Activated CD4-positive, CD25-positive, alpha-beta regulatory T cell treated with anti-CD3 and anti-CD28 coated beads, Interleukin-2, amount 50 U/mL, for 72 hours (primary cell): Measurements from ENCODE around the gene ZNF446.
"Not testable (repeated sequence)": the region's sequence is repeated elsewhere in the genome, so short reads cannot be mapped to it uniquely, and the experiment has no call there.

Experiments
- DNase-seq: peaks from one replicate; pipeline ENCODE4 v3.0.0; 2021

ZNF446 gene

DNA sequence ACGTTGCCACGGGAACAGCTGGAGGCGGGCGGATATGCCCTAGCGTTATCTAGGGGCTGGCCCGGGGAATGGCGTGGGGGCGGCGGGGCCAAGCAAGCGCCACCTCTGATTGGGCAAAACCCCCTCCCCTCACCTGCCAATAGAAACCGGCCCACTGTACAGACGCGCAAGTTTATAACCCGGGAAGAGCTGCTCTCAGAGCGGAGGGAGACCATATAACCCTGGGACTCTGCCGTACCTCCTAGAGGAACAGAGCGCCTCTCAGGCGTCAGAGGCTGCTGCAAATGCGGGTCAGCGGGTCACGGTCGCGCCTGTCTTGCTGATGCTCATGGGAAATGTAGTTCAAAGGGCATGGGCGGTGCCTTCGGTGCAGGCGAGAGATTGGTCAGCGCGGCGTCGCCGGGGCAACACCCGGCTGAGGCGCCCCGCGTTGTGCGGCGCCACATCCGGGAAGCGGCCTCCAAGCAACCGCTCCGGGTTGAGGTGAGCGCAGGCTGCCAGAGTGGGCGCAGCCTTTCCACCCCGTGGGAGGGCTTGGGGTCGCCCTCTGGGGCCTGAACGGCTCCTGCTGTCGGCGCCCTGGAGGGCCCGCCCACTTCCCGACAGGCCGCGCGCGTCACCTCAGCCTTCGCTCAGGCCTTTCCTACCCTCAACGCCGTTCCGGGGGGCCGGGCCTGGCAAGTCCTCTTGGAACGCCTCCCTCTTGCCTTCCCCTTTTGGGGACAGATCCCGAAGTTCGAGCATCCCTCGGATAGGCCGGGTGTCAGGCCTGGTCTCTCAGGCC, at the start of gene ZNF446:
TSS of gene ZNF446 (plus strand) at position 639 of the 784 bp plus-strand sequence. CDS start 867 bp downstream, outside the sequence.
- DNase-seq: peak; percentile 91

- DNase-seq: no peak
These were observed 47.5 kb upstream of the ZNF446 start for GRCh38 chr19:58428617-58429016.

GRCh38 chr19:58429745-58430144, 46.4 kb upstream of the ZNF446 start:
- DNase-seq: no peak

GRCh38 chr19:58434217-58434616, 41.9 kb upstream of the ZNF446 start:
- no peak for DNase-seq

GRCh38 chr19:58439576-58440554, 36.3 kb upstream of the ZNF446 start, which contains the start of gene ZNF132:
Gene ZNF132, minus strand, starts transcription at chr19:58440153. Its CDS starts 332 bp downstream, at chr19:58439821.
- DNase-seq: peak; percentile 85

DNA sequence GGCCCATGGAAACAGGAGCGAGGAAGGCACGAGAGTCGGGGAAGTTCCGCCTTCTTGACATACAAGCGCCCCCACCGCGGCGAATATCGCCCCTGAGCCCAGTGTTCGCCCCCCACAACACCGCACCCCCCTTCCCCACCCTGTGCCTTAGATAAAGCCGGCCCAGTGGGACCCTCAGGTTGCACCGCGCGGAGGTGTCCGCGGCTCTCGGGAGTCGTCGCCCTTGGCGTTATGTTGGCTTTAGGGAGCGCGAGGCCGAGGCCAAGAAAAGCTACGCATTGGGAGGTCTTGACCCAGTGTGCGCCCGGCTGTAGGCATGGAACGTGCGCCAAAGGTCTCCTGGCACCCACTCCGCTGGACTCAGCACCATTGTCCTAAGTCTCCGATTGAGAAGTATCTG, 35.6 kb upstream of the ZNF446 start:
- no peak for DNase-seq

GRCh38 chr19:58442986-58443385, 33.2 kb upstream of the ZNF446 start:
- DNase-seq: not testable (repeated sequence)

DNA sequence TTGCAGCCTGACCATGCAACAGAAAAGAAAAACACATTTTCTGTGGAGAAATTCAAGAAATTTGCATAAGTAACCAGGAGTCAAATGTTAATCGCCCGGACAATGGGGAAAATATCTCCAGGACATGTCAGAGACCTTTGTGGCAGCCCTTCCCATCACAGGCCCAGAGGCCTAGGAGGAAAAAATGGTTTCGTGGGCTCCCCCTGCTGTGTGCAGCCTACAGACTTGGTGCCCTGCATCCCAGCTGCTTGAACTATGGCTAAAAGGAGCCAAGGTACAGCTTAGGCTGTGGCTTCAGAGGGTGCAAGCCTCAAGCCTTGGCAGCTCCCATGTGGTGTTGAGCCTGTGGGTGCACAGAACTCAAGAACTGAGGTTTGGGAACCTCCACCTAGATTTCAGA, 27.3 kb upstream of the ZNF446 start:
- DNase-seq: not testable (repeated sequence)

DNA sequence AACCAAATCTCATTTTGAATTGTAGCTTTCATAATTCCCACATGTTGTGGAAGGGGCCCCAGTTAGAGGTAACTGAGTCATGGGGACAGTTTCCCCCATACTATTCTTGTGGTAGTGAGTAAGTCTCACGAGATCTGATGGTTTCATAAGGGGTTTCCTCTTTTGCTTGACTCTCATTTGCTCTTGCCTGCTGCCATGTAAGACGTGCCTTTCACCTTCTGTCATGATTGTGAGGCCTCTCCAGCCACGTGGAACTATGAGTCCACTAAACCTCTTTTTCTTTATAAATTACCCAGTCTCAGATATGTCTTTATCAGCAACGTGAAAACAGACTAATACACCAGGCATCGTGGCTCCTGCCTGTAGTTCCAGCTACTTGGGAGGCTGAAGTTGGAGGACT, 26.2 kb upstream of the ZNF446 start:
- DNase-seq: not testable (repeated sequence)

- DNase-seq: no peak
These were observed 25.2 kb upstream of the ZNF446 start for GRCh38 chr19:58450856-58451357.

GRCh38 chr19:58451358-58452101, 24.6 kb upstream of the ZNF446 start, which contains the start of gene ZNF324B:
Gene ZNF324B, plus strand, starts transcription at chr19:58451622. Its CDS starts 2,080 bp downstream, at chr19:58453702.
- DNase-seq: peak; percentile 95

GRCh38 chr19:58453743-58454142, 22.4 kb upstream of the ZNF446 start:
- DNase-seq: no peak

DNA sequence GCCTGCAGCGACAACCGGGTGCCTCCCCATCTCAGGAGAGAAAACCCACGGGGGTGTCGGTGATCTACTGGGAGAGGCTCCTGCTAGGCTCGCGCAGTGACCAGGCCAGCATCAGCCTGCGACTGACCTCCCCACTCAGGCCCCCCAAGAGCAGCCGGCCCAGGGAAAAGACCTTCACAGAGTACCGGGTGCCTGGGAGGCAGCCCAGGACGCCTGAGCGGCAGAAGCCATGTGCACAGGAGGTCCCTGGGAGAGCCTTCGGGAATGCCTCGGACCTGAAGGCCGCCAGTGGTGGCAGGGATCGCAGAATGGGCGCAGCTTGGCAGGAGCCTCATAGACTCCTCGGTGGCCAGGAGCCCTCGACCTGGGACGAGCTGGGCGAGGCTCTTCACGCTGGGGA, 20.8 kb upstream of the ZNF446 start:
- DNase-seq: no peak

- DNase-seq: no peak
These were observed 20.0 kb upstream of the ZNF446 start for GRCh38 chr19:58456111-58456510.

- no peak for DNase-seq
These were observed 16.1 kb upstream of the ZNF446 start for GRCh38 chr19:58460039-58460438.

DNA sequence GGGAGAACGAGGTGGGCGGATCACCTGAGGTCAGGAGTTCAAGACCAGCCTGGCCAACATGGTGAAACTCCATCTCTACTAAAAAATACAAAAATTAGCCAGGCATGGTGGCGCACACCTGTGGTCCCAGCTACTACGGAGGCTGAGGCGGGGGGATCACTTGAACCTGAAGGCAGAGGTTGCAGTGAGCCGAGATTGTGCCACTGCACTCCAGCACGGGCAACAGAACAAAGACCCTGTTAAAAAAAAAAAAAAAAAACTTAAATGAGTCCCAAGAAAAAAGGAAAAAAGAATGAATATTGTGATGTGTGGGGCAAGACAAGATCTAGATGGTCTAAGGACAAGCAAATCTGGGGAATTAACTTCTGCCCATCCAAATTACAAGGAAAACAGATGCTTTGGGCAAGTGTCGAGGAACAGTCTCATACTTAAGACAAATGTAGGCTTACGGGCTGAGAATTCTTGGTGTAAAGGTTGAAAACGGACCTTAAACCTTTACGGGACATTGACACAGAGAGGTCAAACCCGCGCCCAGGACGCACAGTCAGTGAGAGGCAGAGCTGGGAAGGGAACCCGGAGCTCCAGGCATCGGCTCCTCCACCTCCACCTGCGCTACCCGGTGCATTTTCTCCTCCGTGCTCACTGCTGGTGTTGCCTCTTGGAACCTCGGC, 9.9 kb upstream of the ZNF446 start:
- DNase-seq: no peak

GRCh38 chr19:58466760-58467589, 9.2 kb upstream of the ZNF446 start, which contains the start of gene ZNF324:
Gene ZNF324, plus strand, starts transcription at chr19:58467080. Its CDS starts 2,106 bp downstream, at chr19:58469186.
- peak; percentile 97 for DNase-seq

- DNase-seq: no peak
These were observed 7.8 kb upstream of the ZNF446 start for GRCh38 chr19:58468216-58468839.

DNA sequence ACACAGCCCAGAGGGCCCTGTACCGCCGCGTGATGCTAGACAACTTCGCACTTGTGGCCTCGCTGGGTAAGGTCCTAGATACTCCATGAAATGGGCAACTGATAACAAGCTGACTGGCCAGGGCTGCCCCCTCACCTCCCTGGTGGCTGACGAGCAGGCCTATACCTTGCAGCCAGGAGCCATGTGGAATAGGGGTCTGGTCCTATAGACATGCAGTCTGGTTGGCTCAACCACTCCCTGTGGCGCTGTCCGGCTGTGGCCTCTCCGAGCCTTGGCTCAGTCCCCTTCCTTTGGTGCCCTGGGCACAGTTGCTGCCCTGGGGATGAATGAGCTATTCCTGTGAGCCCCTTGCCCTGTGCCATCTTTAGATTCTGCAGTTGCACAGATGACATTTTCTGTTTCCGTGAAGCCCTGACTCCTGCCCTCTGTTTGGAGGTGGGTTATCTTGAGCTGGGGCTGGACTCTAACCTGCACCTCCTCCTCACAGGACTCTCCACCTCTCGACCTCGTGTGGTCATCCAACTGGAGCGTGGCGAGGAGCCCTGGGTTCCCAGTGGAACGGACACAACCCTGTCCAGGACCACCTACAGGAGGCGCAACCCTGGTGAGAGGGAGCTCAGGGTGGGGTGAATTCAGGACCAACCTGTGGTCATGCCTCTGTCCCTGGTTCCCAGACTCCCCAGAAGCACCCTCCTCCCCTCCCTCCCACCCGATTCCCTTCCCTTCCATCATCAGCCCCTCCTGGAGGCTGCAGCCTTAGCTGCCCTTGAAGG, 6.7 kb upstream of the ZNF446 start:
- DNase-seq: no peak
